ENCODE measurements around the gene KLHDC8A.

Gene KLHDC8A

DNA sequence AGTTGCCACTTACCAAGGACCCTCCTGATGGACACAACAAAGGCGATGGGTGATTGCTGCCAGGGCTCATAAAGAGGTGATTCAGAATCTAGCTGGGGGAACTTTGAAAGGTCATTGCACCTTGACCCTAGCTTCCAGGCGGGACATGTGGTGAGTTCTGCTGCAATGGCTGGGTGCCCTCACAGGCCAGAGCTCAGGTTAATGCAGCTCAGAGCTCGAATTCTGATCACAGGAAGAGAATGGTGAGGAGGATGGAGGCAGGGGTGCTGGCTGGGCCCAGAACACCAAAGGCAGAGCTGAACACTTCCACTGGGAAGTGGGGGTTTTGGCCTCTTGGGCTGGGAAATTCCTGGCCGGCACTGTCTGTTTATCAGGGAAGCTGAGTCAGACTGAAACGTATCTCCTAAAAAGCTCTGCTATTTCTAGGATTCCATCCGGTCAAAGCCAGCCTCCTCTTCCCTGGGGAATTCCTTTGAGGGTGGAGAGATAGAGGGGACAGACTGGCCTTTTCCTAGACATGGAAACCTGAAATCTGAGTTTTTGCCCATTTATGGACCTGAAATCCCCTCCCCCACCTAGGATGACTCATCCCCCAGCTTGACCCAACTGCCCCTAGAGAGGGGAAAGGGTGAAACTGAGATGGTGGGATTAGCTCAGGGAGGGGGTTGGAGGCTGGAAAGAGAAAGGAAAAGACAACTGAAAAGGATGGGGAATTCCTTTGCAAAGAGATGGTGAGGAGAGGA is 62.4 kb downstream of the KLHDC8A start:
- DNase-seq: peak; percentile 91

DNA sequence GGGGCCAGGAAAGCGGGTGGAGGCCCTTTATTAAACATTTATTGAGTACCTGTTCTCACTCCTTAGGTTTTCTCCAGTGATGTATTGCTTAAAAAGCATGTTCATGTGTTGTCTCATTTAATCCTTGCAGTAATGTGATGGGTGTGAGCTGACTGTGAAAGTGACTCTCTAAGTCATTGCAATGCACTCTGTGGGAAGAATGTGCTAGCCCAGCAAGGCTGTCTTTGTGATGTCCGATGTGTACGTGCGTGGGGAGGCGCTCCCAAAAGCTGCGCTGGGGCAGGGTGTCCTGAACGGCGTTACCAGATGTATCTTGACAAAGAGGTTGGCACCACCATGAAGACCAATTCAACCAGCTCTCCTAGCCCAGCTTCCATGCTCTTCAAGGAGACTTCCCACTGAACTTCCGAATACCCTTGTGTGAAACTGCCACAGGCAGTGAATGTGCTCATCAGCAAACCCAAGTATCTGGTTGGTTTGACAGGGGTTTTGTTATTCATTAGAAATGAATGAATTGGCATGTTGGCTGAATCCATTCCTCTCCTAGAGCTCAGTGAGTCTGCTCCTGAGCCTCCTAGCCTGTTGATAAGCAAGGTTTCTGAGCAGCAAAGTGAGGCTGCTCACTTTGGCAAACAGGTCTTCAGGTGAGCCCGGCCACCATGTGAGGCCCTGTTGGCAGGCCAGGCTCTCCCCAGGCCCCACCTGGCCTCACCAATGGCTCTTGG is 63.2 kb downstream of the KLHDC8A start:
- DNase-seq: no peak

DNA sequence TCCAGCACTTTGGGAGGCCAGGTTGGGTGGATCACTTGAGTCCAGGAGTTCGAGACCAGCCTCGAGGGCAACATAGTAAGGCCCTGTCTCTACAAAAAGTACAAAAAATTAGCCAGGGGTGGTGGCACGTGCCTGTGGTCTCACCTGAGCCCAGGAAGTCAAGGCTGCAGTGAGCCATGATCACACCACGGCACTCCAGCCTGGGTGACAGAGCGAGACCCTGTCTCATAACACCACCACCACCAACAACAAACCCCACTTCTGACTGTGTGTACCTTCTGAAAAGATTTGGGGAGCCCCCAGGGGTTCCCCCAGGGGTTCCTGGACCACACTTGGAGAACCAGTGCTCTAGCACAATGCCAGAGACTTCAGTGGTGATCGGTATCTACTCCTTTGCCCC is 65.1 kb downstream of the KLHDC8A start:
- no peak for DNase-seq

DNA sequence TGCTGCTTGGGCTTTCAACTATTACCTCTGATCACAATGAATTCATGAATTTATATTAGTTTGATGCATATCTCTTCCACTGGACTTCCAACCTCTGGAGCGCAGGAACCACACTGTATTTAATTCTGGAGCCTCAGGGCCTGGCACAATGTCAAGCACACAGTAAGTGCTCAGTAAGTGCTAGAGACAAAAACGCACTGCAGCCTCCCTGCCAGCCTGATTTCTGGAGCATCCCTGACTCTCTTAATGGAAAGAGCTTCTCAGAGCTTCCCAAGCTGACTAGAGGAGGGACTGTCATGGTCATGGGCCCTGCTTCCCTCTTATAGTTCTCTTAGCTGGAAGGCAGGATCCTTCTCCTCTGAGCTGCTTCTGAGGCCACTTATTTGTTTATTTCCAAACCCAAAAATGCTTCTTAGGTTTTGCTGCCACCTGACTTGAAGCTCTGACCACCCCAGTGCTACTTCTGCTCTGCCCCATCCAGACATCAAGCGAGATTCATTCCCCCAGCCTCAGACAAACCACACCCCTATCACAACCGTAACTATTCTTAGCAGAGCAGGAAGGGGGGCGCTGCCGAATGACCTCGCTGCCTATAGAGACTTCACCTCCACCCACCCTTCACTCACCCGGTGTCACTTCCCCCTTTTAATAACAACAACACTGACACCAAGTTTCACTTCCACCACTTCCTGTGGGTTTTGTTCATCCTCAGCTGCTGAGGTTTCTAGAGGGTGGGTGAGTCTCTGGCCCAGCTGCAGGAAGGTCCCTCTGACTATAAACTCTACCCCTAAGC is 68.8 kb downstream of the KLHDC8A start:
- DNase-seq: no peak

DNA sequence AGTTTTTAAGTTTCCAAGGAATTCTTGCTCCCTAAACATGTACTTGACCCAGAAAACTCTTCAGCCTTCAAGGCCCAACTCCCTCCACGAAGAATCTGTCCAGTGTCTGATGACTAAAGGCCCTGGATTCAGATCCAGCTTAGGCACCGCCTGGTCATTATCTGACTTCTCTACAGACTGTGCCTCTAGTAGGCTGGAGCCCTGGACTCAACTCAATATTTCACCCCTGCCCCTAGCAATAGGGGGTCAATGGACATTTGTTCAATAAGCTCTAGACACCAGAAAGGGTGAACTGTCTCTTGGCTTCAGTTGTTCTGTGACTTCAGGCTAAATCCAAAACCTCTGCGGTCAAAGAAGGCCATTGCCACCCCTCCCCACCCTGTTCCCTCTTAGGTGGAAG is 69.6 kb downstream of the KLHDC8A start:
- no peak for DNase-seq

DNA sequence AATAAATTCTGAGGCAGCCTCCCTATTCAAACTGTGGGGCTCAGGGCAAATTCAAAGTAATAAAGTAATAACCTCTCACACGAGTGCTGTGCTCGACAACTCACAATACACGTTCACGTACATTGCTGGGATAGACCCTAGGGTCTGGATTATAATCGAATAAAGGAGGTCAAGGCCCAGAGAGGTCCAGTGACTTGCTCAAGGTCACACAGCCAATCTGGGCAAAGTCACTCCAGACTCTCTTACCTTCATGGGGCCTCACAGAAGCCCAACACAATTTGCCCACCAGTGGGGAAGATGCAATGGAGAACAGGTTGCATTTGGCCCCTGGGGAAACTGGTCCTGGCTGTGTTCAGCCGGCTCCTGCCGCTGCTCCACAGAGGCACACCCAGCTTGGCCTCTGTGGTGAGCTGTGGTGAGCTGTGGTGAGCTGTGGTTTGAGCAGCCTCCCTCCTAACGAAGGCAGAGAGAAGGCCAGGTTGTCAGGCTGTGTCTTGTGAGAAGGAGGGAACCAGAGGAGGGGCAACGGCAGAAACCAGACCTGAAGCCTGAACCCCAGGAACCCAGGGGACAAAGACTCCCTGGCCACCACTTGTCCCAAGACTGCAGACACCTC is 70.3 kb downstream of the KLHDC8A start:
- DNase-seq: no peak
